ENCODE data around the gene TRMT2A.

DNA sequence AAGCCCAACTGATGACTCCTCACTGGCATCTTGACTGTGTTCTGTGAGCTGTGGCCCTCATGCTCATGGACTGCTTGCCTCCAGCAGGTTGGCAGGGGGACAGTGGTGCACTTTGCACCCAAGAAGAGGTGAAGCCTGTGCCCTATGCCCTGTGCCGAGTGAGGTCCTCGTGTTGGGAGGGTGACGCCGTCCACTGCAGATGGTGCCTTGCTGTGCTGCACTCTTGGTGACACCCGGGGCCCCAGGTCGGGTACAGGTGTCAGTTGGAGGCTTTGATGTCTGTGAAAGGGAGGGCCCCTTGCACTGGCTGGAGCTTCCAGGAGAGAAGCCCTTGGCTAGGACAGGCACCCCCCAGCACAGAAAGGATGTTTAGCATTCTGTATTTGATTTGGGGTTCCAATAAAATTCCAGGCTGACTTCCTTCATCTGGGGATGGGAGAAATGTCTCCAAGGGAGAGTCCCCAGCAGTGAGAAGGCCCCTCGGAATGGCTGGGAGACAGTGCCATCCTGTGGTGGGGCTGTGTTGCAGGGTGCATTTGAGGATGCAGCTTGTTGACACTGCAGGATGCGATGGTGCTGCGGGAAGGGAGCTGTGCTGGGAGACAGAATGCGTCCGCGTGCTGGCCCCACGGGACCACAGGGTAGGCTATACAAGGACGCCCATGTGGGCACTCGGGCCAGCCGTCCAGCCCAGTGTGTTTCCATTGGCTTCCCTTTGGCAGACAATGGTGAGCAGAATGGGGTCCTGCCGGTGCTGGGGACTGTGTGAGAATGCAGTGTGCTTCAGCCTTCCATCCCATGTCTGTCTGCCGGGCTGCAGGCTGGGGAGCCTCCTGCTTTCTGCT lies 12.1 kb upstream of the TRMT2A start:
- TF ChIP-seq EZH2 (IDR thresholded peaks at IDR 0.05; ENCODE audit: low read length): no peak
- TF ChIP-seq, protein P1, sequence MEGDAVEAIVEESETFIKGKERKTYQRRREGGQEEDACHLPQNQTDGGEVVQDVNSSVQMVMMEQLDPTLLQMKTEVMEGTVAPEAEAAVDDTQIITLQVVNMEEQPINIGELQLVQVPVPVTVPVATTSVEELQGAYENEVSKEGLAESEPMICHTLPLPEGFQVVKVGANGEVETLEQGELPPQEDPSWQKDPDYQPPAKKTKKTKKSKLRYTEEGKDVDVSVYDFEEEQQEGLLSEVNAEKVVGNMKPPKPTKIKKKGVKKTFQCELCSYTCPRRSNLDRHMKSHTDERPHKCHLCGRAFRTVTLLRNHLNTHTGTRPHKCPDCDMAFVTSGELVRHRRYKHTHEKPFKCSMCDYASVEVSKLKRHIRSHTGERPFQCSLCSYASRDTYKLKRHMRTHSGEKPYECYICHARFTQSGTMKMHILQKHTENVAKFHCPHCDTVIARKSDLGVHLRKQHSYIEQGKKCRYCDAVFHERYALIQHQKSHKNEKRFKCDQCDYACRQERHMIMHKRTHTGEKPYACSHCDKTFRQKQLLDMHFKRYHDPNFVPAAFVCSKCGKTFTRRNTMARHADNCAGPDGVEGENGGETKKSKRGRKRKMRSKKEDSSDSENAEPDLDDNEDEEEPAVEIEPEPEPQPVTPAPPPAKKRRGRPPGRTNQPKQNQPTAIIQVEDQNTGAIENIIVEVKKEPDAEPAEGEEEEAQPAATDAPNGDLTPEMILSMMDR (optimal IDR thresholded peaks at IDR 0.05 in 1 of 3, IDR thresholded peaks at IDR 0.05 in 1 of 3, conservative IDR thresholded peaks at IDR 0.05 in 1 of 3; ENCODE audit: extremely low read depth in 1 of 3, insufficient read depth in 2 of 3, low read length in 3 of 3): peak; percentile 64 to 92 (median 73)

All from keratinocyte (primary cell).